A549 (cell line): ENCODE data around the gene FAXC. TPM values are rescaled to one million over a fixed set of nuclear protein-coding genes. Genes with fewer than 3 reads are reported as not detected.

Source experiments
- ATAC-seq, 2 experiments: fragments of 200-7000 bp in 1 of 2; fragments of >200 bp in 1 of 2; cut with Nextera tagmentation in 1 of 2; cut with Tn5 transposase in 1 of 2; 3 replicates each; pipeline versions ENCODE4 v1.8.0 to v1.9.1; 2018 to 2020; ENCODE audit warnings: mild to moderate bottlenecking in 1 of 2, moderate library complexity in 1 of 2
- CTCF ChIA-PET: fragments of 300-600 bp; sonication (Branson Sonifier 250); formaldehyde crosslinking; extraction: SDS; loops from one replicate; lab custom pipeline; 2021; ENCODE audit warnings: antibody characterized with exemption, inconsistent platforms; lab: Yijun Ruan, JAX
- POLR2A ChIA-PET: fragments of 350-600 bp; formaldehyde crosslinking; extraction: SDS; loops from one replicate; lab custom pipeline; 2021; ENCODE audit warnings: antibody characterized with exemption, inconsistent platforms; lab: Yijun Ruan, JAX
- DNase-seq, 2 experiments: peaks; one replicate each; pipeline versions ENCODE4 v3.0.0 to v3.0.0-alpha.2; 2011 to 2016; ENCODE audit warnings: low read depth in 1 of 2, low spot score in 1 of 2
- FAIRE-seq: peaks from 2 replicates; lab custom pipeline; 2011; peaks lifted over from hg19 to GRCh38; lab: Jason Lieb, UNC
- H3K27ac ChIP-seq, 2 experiments: fragments of >200 bp; sonication (Bioruptor Twin); formaldehyde crosslinking; 3 replicates each; pipeline ENCODE4 v1.5.1; 2016 to 2017
- H3K4me1 ChIP-seq: fragments of >200 bp; sonication (Bioruptor Twin); formaldehyde crosslinking; 3 replicates; pipeline ENCODE4 v1.6.1; 2016
- H3K4me2 ChIP-seq: fragments of >200 bp; sonication (Bioruptor Twin); formaldehyde crosslinking; 3 replicates; pipeline ENCODE4 v1.6.1; 2016
- H3K4me3 ChIP-seq: fragments of >200 bp; sonication (Bioruptor Twin); formaldehyde crosslinking; 3 replicates; pipeline ENCODE4 v1.5.1; 2016
- H3K9me3 ChIP-seq: fragments of >200 bp; sonication (Bioruptor Twin); formaldehyde crosslinking; 3 replicates; pipeline ENCODE4 v1.6.1; 2016
- CBX8 ChIP-seq: fragments of 200-600 bp; sonication (generic); IDR thresholded peaks from 2 replicates; pipeline ENCODE4 v1.6.1; 2016
- CHD2 ChIP-seq: fragments of 150-350 bp; IDR thresholded peaks from 2 replicates; pipeline ENCODE4 v1.6.1; 2014; ENCODE audit warnings: low read length; ENCODE audit not compliant: partially characterized antibody
- ESRRA ChIP-seq: fragments of 150-350 bp; IDR thresholded peaks from 2 replicates; pipeline ENCODE4 v1.6.1; 2014; ENCODE audit warnings: mild to moderate bottlenecking, low read length, borderline replicate concordance
- FOSB ChIP-seq: fragments of 250-450 bp; sonication (Bioruptor Pico); IDR thresholded peaks from 2 replicates; pipeline ENCODE4 v1.5.0; 2020; ENCODE audit warnings: mild to moderate bottlenecking, moderate library complexity
- GATA3 ChIP-seq: IDR thresholded peaks from 2 replicates; pipeline ENCODE4 v1.6.1; 2012; ENCODE audit warnings: borderline replicate concordance
- HOXA7 ChIP-seq: fragments of 250-450 bp; sonication (Bioruptor Pico); IDR thresholded peaks from 2 replicates; pipeline ENCODE4 v1.5.0; 2020; ENCODE audit warnings: mild to moderate bottlenecking, moderate library complexity
- KDM5A ChIP-seq: fragments of 200-600 bp; sonication (generic); IDR thresholded peaks from 2 replicates; pipeline ENCODE4 v1.6.1; 2016; ENCODE audit warnings: antibody characterized with exemption, mild to moderate bottlenecking
- MAZ ChIP-seq: fragments of 150-350 bp; IDR thresholded peaks from 2 replicates; pipeline ENCODE4 v1.6.1; 2014; ENCODE audit warnings: antibody characterized with exemption, low read depth, low read length, borderline replicate concordance
- NFE2L2 ChIP-seq: fragments of 150-350 bp; conservative IDR thresholded peaks from 2 replicates; pipeline ENCODE4 v1.6.1; 2014; ENCODE audit warnings: low read length
- NPAS2 ChIP-seq: fragments of 250-450 bp; sonication (Bioruptor Pico); IDR thresholded peaks from 2 replicates; pipeline ENCODE4 v1.8.0; 2022; ENCODE audit warnings: mild to moderate bottlenecking, moderate library complexity, borderline replicate concordance
- NR3C1 ChIP-seq: fragments of >200 bp; sonication (Bioruptor Twin); formaldehyde crosslinking; IDR thresholded peaks from 3 replicates; pipeline ENCODE4 v1.6.1; 2017
- PHF8 ChIP-seq: fragments of 200-600 bp; sonication (generic); IDR thresholded peaks from 2 replicates; pipeline ENCODE4 v1.6.1; 2016; ENCODE audit warnings: low read depth, mild to moderate bottlenecking, antibody characterized with exemption, moderate library complexity, borderline replicate concordance
- POLR2A ChIP-seq: IDR thresholded peaks from 2 replicates; pipeline ENCODE4 v1.6.1; 2012; ENCODE audit warnings: mild to moderate bottlenecking, low read length
- POLR2AphosphoS2 ChIP-seq: conservative IDR thresholded peaks from 2 replicates; pipeline ENCODE4 v1.6.1; 2012; ENCODE audit warnings: low read length, improper control_type of control experiment, inconsistent platforms
- RAD21 ChIP-seq, 2 experiments: fragments of >200 bp in 1 of 2; sonication (Bioruptor Twin) in 1 of 2; formaldehyde crosslinking in 1 of 2; IDR thresholded peaks in 1 of 2; conservative IDR thresholded peaks in 1 of 2; 2 replicates in 1 of 2; 3 replicates in 1 of 2; pipeline ENCODE4 v1.6.1; 2012 to 2018; ENCODE audit warnings: inconsistent platforms in 1 of 2
- RARB ChIP-seq: fragments of 250-450 bp; sonication (Bioruptor Pico); IDR thresholded peaks from 2 replicates; pipeline ENCODE4 v1.8.0; 2021; ENCODE audit warnings: mild to moderate bottlenecking, moderate library complexity
- RFX5 ChIP-seq: fragments of 450-650 bp; IDR thresholded peaks from 2 replicates; pipeline ENCODE4 v1.7.1; 2014; ENCODE audit warnings: antibody characterized with exemption, mild to moderate bottlenecking, moderate library complexity
- SMC3 ChIP-seq: fragments of >200 bp; sonication (Bioruptor Twin); formaldehyde crosslinking; IDR thresholded peaks from 3 replicates; pipeline ENCODE4 v1.6.1; 2018; ENCODE audit warnings: inconsistent platforms
- SREBF2 ChIP-seq: fragments of 450-650 bp; IDR thresholded peaks from 2 replicates; pipeline ENCODE4 v1.6.1; 2014; ENCODE audit warnings: mild to moderate bottlenecking, moderate library complexity
- TFCP2L1 ChIP-seq: fragments of 250-450 bp; sonication (Bioruptor Pico); IDR thresholded peaks from 2 replicates; pipeline ENCODE4 v1.5.0; 2021; ENCODE audit warnings: mild to moderate bottlenecking
- ZFP36 ChIP-seq: fragments of 450-650 bp; IDR thresholded peaks from 2 replicates; pipeline ENCODE4 v1.6.1; 2014; ENCODE audit warnings: borderline replicate concordance; ENCODE audit not compliant: partially characterized antibody
- ZNF302 ChIP-seq: fragments of 250-450 bp; sonication (Bioruptor Pico); IDR thresholded peaks from 2 replicates; pipeline ENCODE4 v1.9.0; 2021; ENCODE audit warnings: inconsistent platforms, mild to moderate bottlenecking, moderate library complexity
- WGBS: methylation state at CpG from one replicate; pipeline ENCODE4 v1.1.6; 2017; ENCODE audit errors: missing lambda C conversion rate; 5-methylcytosine and 5-hydroxymethylcytosine counted together
- polyA plus RNA-seq, 4 experiments: library from polyadenylated mRNA; depleted of rRNA in 3 of 4; stranded (reverse); fragments of >200 nt; fragmentation: RNase III in 1 of 4; extraction: RNeasy Plus Mini Kit Qiagen cat#74134 plus additional on column Dnase treatment in 1 of 4; gene quantifications; 2 replicates in 3 of 4; 3 replicates in 1 of 4; pipeline ENCODE4 v1.2.3, GENCODE V29; 2011 to 2017
- TF ChIP-seq, protein P1 (sequence below): fragments of 150-350 bp; IDR thresholded peaks from 2 replicates; pipeline ENCODE4 v1.6.1; 2014; ENCODE audit warnings: low read depth, mild to moderate bottlenecking, low read length
- TF ChIP-seq, protein P2 (sequence below): fragments of >200 bp; sonication (Bioruptor Twin); formaldehyde crosslinking; IDR thresholded peaks from 3 replicates; pipeline ENCODE4 v1.6.1; 2016
- TF ChIP-seq, protein P3 (sequence below): fragments of >200 bp; sonication (Bioruptor Twin); formaldehyde crosslinking; IDR thresholded peaks from 2 replicates; pipeline ENCODE4 v1.6.1; 2016
- TF ChIP-seq, protein P4 (sequence below): IDR thresholded peaks from 2 replicates; pipeline ENCODE4 v1.6.1; 2012; ENCODE audit warnings: low read depth, borderline replicate concordance
- TF ChIP-seq, protein P5 (sequence below): fragments of 450-650 bp; IDR thresholded peaks from 2 replicates; pipeline ENCODE4 v1.6.1; 2014; ENCODE audit warnings: antibody characterized with exemption

The FAXC gene
- polyA plus RNA-seq, 2 of the 4 experiments (the other 2 are of a cell fraction): 5.8 to 9.8 TPM

DNA sequence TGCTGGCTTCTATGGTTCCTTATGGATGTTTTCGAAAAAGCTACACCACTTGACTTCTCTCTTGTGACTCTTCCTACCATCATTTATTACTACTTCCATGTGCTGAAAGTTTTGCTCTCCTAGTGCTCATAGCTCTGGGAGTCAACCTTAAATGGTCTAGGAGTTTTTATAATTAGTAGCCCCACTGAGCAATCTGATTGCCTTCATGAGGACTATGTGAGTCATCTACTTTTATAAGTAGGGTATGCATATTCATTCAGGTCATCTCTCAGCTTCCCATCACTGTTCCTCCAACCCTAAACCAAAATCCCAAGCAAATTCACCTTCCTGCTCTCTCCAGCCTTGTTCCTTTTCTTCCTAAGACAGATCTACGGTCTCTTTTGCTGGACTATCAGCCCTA, 17.4 kb upstream of the FAXC start:
- H3K4me2 ChIP-seq: no peak overlapping the region
- WGBS: 95% methylated on average over 2 of the region's 2 CpGs
- ATAC-seq: no peak
- H3K4me1 ChIP-seq: no peaks in the 10 kb centered on the region
- TF ChIP-seq NFE2L2: no peak
- TF ChIP-seq POLR2A: no peak
- TF ChIP-seq CBX8: no peak
- TF ChIP-seq, protein P1, sequence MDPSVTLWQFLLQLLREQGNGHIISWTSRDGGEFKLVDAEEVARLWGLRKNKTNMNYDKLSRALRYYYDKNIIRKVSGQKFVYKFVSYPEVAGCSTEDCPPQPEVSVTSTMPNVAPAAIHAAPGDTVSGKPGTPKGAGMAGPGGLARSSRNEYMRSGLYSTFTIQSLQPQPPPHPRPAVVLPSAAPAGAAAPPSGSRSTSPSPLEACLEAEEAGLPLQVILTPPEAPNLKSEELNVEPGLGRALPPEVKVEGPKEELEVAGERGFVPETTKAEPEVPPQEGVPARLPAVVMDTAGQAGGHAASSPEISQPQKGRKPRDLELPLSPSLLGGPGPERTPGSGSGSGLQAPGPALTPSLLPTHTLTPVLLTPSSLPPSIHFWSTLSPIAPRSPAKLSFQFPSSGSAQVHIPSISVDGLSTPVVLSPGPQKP: no peak
- TF ChIP-seq, protein P2, sequence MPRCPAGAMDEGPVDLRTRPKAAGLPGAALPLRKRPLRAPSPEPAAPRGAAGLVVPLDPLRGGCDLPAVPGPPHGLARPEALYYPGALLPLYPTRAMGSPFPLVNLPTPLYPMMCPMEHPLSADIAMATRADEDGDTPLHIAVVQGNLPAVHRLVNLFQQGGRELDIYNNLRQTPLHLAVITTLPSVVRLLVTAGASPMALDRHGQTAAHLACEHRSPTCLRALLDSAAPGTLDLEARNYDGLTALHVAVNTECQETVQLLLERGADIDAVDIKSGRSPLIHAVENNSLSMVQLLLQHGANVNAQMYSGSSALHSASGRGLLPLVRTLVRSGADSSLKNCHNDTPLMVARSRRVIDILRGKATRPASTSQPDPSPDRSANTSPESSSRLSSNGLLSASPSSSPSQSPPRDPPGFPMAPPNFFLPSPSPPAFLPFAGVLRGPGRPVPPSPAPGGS: no peak
- no peak for TF ChIP-seq NPAS2
- no peak for TF ChIP-seq HOXA7
- TF ChIP-seq, all 56 proteins: peak for 0
- no peaks in the 10 kb centered on the region for H3K9me3 ChIP-seq
- FAIRE-seq: no peak
- no peak overlapping the region for H3K27ac ChIP-seq
- POLR2A ChIA-PET: no interaction called here
- H3K4me3 ChIP-seq: no peak overlapping the region
- no peak for DNase-seq
- CTCF ChIA-PET: interaction anchor here (1.1 kb wide), 1 partner anchor 36 kb away, joined by 3 read pairs; no protein-coding TSS in a partner anchor

DNA sequence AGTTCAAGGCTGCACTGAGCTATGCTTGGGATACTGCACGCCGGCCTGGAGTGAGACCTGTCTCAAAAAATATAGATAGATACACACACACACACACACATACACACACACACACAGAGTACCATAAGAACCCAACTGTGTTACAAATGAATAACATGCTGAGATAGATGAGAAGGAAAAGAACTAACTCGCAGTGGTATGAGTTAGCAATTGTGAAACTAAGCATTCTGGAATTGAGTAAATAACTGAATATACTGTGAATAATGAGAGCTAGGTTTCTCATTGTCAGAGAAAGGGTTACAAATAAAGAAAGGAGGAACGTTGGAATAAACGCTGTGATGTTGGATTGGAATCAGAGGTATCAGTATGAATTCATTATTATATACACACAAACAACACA, 14.6 kb upstream of the FAXC start:
- CTCF ChIA-PET: no interaction called here
- no peak for FAIRE-seq
- no peak for TF ChIP-seq RAD21 (conservative IDR thresholded peaks at IDR 0.05 in 1 of 2, IDR thresholded peaks at IDR 0.05 in 1 of 2)
- TF ChIP-seq RARB (CRISPR knock-in tag): no peak
- TF ChIP-seq, protein P2: no peak
- TF ChIP-seq ESRRA: no peak
- TF ChIP-seq, protein P3, sequence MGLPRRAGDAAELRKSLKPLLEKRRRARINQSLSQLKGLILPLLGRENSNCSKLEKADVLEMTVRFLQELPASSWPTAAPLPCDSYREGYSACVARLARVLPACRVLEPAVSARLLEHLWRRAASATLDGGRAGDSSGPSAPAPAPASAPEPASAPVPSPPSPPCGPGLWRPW: no peak
- TF ChIP-seq SMC3: no peak
- no peak for TF ChIP-seq GATA3
- no peak for TF ChIP-seq RFX5
- no peak for TF ChIP-seq FOSB (CRISPR knock-in tag)
- no peak for TF ChIP-seq PHF8
- TF ChIP-seq NR3C1: no peak
- TF ChIP-seq, protein P4, sequence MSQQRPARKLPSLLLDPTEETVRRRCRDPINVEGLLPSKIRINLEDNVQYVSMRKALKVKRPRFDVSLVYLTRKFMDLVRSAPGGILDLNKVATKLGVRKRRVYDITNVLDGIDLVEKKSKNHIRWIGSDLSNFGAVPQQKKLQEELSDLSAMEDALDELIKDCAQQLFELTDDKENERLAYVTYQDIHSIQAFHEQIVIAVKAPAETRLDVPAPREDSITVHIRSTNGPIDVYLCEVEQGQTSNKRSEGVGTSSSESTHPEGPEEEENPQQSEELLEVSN: no peak
- TF ChIP-seq CBX8: no peak
- TF ChIP-seq KDM5A: no peak
- no peak for TF ChIP-seq CHD2
- TF ChIP-seq SREBF2: no peak

DNA sequence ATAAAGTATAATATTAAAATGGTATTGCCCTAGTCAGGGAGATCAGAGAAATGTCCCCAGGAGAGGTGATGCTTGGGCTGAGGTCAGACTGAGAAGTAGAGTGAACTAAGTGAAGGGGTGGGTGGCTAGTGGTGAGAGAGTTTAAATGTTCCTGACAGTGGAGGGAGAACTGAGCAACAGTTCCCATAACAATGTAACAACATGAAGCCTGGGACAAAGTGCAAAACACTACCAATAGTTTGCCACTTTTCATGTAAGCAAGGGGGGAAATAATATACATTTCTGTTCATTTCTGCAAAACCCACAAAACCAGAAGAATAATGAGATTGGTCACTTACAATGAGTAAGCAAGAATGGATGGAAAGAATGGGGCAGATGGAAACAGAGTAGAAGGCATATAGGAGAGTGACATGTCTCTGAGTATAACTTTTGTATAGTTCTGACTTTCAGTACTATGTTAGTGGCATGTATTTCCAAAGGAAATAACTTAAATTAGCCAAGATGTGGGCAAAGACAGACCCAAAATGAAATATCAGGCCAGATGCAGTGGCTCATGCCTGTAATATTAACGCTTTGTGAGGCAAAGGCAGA, 13.3 kb upstream of the FAXC start:
- no peak overlapping the region for H3K27ac ChIP-seq
- ATAC-seq: no peak
- no peak overlapping the region for H3K4me3 ChIP-seq
- CTCF ChIA-PET: no interaction called here
- DNase-seq: no peak
- H3K9me3 ChIP-seq: no peaks in the 10 kb centered on the region
- H3K4me2 ChIP-seq: no peak overlapping the region
- FAIRE-seq: no peak
- no peaks in the 10 kb centered on the region for H3K4me1 ChIP-seq
- POLR2A ChIA-PET: no interaction called here
- WGBS: 85% methylated on average over 1 of the region's 1 CpG
- TF ChIP-seq MAZ (no peak), ZFP36 (no peak), ZNF302 (CRISPR knock-in tag) (no peak), POLR2AphosphoS2 (no peak), TFCP2L1 (CRISPR knock-in tag) (no peak)
- TF ChIP-seq, protein P5, sequence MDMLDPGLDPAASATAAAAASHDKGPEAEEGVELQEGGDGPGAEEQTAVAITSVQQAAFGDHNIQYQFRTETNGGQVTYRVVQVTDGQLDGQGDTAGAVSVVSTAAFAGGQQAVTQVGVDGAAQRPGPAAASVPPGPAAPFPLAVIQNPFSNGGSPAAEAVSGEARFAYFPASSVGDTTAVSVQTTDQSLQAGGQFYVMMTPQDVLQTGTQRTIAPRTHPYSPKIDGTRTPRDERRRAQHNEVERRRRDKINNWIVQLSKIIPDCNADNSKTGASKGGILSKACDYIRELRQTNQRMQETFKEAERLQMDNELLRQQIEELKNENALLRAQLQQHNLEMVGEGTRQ: no peak
- TF ChIP-seq, protein P3: no peak

More for the DNA sequence above, 14.6 kb upstream of the FAXC start:
- no peak overlapping the region for H3K27ac ChIP-seq
- ATAC-seq (no peak), DNase-seq (no peak)
- POLR2A ChIA-PET: no interaction called here
- H3K4me3 ChIP-seq: no peak overlapping the region
- 61% methylated on average over 5 of the region's 5 CpGs for WGBS
- H3K4me1 ChIP-seq: no peaks in the 10 kb centered on the region
- H3K4me2 ChIP-seq: no peak overlapping the region
- no peaks in the 10 kb centered on the region for H3K9me3 ChIP-seq
